GM21825 (cell line): Measurements from ENCODE around the gene KIAA0825.
"Not testable (repeated sequence)": the region's sequence is repeated elsewhere in the genome, so short reads cannot be mapped to it uniquely, and the experiment has no call there.

Experiments
- ATAC-seq: cut with Tn5 transposase; IDR thresholded peaks from one replicate; pipeline ENCODE4 v1.9.1; 2021; ENCODE audit warnings: mild to moderate bottlenecking, moderate library complexity; ENCODE audit not compliant: unreplicated experiment

KIAA0825 gene

GRCh38 chr5:94197970-94198369, 420.4 kb downstream of the KIAA0825 start:
- no peak for ATAC-seq

DNA sequence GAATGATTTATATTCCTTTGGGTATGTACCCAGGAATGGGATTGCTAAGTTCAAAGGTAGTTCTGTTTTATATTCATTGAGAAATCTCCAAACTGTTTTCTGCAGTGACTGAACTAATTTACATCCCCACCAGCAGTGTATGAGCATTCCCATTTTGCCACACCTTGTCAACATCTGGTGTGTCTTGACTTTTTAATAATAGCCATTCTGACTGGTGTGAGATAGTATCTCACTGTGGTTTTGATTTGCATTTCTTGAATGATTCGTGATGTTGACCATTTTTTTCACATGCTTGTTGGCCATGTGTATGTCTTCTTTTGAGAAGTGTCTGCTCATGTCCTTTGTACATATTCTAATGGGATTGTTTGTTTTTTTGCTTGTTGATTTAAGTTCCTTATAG, 421.5 kb downstream of the KIAA0825 start:
- ATAC-seq = no peak

DNA sequence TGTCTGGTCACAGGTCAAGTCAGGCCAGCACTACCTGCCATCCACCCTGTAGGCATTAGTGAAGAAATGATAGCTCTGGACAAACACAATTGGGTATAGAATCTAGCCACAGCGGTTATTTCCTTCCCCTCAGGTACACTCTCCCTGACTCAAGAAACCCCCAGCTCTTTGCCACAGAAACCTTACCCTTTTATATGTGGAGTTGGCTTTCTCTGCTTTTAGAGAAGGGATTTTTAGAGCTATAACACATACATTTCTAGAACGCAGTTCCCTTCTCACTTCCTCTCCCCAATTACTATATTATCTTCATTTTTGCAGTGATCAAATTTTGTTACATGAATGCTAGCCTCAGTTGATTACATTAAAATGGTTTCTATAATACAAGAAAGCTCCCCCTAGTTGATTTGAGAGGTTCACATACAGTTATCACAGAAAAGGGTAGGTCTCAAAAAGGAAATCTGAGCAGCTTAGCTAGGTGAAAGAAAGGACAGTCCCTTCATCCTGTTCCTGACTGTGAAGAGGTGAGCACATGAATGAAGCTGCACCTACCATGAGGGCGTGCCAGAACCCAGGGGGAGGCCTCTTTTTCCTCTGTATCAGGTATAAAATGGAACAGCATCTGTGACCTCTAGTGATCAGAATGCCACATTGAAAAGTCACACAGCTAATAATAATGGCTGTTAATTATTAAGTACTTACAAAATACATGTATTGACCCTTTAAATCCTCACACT, 425.6 kb downstream of the KIAA0825 start:
- no peak for ATAC-seq

DNA sequence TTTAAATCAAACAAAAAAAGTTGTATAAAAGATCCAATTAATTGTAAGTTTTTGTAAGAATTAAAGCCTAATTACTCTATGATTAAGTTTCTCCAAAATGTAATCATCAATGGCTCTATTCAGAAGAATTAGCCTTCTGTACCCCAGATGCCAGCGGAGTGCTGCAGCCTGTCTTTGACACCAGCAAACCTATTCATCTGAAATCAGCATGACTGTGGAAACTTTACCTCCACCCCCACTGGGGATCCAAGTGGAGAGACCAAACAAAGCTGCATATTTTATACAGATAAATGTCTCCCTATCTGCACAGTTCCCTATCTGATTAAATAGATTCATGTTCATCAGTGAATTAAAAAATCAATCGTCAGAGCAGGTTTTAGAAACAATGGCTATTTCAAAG, 426.8 kb downstream of the KIAA0825 start:
- no peak for ATAC-seq

DNA sequence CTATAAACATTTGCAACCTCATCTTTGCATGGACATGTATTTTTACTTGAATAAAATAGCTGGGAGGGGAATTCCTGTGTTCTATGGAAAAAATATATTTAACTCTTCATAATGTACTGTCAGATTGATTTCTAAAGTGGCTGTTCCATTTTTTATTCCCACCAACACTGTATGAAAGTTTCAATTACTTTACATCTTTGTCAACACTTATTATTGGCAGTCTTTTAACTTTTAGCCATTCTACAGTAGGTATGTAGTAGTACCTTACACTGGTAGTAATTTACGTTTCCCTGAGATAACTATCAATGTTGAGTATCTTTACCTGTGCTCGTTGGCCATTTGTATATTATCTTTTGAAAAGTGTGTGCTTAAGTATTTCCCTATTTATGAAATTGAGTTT, 429.7 kb downstream of the KIAA0825 start:
- ATAC-seq = no peak

GRCh38 chr5:94184870-94185269, 433.5 kb downstream of the KIAA0825 start:
- no peak for ATAC-seq

- ATAC-seq = no peak
Observed at GRCh38 chr5:94181895-94182294, 436.5 kb downstream of the KIAA0825 start.

GRCh38 chr5:94180761-94181160, 437.6 kb downstream of the KIAA0825 start:
- ATAC-seq = no peak

- ATAC-seq = no peak
Observed at GRCh38 chr5:94175912-94176311, 442.5 kb downstream of the KIAA0825 start.

GRCh38 chr5:94174748-94175411, 443.5 kb downstream of the KIAA0825 start:
- no peak for ATAC-seq

- no peak for ATAC-seq
Observed at GRCh38 chr5:94173100-94173499, 445.3 kb downstream of the KIAA0825 start.

GRCh38 chr5:94171070-94171469, 447.3 kb downstream of the KIAA0825 start:
- ATAC-seq = not testable (repeated sequence)

- ATAC-seq = peak; percentile 68
Observed at GRCh38 chr5:94170158-94170557, 448.2 kb downstream of the KIAA0825 start.

DNA sequence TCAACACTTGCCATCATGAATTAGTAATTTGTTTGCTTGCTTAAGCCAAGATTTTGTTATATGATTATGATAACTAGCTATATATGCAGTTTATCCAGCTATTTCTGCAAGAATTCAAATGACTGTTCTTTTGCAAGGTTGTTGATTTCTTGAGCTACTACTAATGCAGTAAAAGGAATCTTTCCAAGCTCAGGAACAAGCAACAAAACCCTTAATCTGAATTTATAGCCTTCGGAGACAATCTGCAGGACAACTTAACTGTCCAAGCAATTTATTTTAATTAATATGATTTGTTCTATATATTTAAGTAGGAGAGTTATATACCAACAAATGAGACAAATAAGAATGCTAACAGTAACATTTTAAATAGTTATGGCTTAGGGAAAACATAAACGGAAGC, 450.3 kb downstream of the KIAA0825 start:
- no peak for ATAC-seq

GRCh38 chr5:94161801-94162200, 456.6 kb downstream of the KIAA0825 start:
- no peak for ATAC-seq

DNA sequence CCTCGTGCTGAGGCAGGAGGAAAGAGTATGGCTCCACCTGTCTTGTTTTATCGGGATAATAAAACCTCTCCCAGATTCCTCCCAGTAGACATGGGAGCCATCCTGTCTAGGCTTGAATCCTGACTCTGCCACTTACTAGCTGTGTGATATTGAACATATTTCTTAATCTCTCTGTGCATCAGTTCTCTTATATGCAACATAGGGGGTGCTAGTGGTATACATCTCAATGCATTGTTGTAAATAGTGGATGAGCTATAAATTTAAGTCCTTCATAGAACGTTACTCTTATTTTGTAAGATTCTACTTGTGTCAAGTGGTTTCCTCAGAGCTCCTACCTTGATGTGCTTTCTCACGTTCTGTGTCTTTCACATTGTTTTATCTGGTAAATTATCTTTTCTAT, 459.3 kb downstream of the KIAA0825 start:
- ATAC-seq = no peak

DNA sequence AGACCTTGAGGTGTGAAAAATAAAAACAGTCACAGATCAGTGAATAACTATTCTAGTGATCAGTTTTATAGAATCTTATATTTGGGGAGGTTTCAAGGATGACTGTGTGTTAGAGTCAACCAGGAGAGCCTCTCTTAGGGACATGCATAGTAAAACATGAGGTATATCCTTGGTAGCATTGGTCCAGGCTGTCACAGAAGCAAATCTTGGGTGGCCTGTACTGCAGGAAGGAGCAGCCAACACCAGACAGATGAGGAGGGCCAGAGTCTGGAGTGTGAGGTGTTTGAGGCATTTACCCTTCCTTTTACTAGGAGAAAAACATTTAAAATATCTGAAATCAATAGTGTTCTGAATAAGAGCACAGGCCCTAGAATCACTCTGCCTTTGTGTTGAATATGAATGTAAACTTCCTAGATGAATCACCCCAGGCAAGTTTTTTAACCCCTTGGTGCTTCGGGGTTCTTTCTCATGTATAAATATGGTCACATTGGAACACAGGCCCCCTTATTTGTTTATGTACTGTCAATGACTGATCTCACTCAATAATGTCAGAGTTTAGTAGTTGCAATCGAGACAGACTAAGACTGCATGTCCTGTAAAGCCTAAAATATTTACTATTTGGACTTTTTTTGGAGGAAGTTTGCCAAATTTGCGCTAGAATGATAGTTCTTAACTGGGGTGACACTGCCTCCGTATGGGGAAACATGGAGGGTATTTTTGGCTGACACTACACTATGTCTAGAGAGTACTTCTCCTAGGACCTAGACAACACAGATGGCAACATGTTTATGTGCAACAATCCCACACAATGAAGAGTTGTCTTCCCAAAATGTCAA, 460.5 kb downstream of the KIAA0825 start:
- ATAC-seq = no peak

DNA sequence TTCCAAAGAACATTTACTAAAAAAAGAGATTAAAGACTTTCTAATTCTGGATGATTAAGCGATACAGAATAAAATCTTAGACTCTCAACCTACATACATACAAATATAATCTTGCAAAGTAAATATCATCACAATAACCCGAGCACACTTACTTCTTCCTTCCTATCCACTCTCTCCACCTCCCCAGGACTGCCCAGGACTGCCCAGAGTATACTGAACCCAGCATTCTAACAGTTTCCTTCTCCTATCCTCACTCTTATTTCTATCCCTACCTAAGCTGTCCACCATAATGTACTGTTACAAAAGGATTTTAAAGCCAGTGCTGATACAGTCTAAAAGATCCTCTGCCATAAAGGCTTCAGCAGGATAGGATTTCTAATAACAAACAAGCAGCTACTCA, 463.7 kb downstream of the KIAA0825 start:
- ATAC-seq = no peak

GRCh38 chr5:94153736-94154450, 464.5 kb downstream of the KIAA0825 start:
- ATAC-seq = no peak

GRCh38 chr5:94143621-94144020, 474.8 kb downstream of the KIAA0825 start:
- not testable (repeated sequence) for ATAC-seq

GRCh38 chr5:94140300-94140699, 478.1 kb downstream of the KIAA0825 start:
- ATAC-seq = no peak
